Measurements from ENCODE around the gene MLX.

DNA sequence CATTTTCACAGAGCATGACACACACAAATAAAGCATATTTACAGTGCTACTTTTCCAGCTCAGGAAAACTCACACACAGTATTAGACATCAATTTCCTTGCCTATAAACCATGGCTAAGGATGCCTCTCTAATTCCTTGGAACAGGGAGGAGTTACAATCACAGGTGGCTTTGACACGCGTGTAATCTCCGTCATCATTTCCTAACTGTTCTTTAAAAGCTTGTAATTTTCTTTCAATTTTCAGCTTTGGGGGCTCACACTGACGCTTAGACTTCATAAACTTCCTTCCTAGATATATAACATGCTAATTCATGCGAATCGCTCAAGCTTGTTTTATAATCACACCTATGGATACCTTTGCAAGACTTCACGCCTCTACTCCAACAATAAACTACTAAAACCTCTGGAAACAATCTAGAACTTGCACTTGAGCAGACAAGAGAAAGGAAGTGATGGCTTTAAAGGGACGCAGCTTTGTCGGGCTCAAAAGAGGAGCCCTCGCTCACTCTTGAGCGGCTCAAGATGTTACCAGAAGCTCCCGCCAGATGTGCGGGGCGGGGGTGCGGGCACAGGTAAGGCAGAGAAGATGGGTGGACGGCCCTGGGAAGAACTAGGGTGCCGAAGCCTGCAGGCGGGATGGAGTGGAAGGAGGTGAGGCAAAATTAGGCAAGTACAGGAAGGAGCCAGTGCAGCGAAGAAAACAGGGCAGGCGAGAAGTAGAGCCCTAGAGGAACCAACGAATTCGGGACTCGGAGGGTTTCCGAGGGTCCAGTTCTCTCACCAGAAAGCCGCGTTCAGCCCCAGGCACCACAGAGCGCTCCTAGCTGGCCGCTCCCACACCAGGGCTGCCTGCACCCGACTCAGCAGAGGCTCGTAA lies 41.6 kb downstream of the MLX start:
- no peak for TF ChIP-seq POLR2A (IDR thresholded peaks at IDR 0.05; ENCODE audit: low read depth)
- no peak for TF ChIP-seq EP300 (IDR thresholded peaks at IDR 0.05)
- no peak for TF ChIP-seq CTCF (IDR thresholded peaks at IDR 0.05)
- no peak for TF ChIP-seq POLR2AphosphoS5 (IDR thresholded peaks at IDR 0.05)
